ENCODE data around the gene AK5.
"Not testable (repeated sequence)": the region's sequence is repeated elsewhere in the genome, so short reads cannot be mapped to it uniquely, and the experiment has no call there.

Gene AK5

GRCh38 chr1:77405186-77405585 is 123.4 kb downstream of the AK5 start:
- TF ChIP-seq, protein P1, sequence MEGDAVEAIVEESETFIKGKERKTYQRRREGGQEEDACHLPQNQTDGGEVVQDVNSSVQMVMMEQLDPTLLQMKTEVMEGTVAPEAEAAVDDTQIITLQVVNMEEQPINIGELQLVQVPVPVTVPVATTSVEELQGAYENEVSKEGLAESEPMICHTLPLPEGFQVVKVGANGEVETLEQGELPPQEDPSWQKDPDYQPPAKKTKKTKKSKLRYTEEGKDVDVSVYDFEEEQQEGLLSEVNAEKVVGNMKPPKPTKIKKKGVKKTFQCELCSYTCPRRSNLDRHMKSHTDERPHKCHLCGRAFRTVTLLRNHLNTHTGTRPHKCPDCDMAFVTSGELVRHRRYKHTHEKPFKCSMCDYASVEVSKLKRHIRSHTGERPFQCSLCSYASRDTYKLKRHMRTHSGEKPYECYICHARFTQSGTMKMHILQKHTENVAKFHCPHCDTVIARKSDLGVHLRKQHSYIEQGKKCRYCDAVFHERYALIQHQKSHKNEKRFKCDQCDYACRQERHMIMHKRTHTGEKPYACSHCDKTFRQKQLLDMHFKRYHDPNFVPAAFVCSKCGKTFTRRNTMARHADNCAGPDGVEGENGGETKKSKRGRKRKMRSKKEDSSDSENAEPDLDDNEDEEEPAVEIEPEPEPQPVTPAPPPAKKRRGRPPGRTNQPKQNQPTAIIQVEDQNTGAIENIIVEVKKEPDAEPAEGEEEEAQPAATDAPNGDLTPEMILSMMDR (IDR thresholded peaks at IDR 0.05; ENCODE audit: low read depth, low read length), result no peak
- Histone ChIP-seq H3K4me3 (ENCODE audit: low read depth, low read length) (no peak overlapping the region), H3K9me3 (no peaks in the 10 kb centered on the region), H3K36me3 (no peaks in the 10 kb centered on the region), H3K27me3 (no peaks in the 10 kb centered on the region), H3K4me1 (no peaks in the 10 kb centered on the region)
- DNase-seq, result no peak

- TF ChIP-seq, protein P1 (IDR thresholded peaks at IDR 0.05; ENCODE audit: low read depth, low read length), result no peak
- H3K9me3 ChIP-seq, result no peaks in the 10 kb centered on the region
- no peaks in the 10 kb centered on the region for H3K27me3 ChIP-seq
- peak; percentile 19 for DNase-seq
- H3K36me3 ChIP-seq, result no peaks in the 10 kb centered on the region
- no peak overlapping the region for H3K4me3 ChIP-seq (ENCODE audit: low read depth, low read length)
- no peaks in the 10 kb centered on the region for H3K4me1 ChIP-seq
These were observed 124.8 kb downstream of the AK5 start for GRCh38 chr1:77406661-77407060.

DNA sequence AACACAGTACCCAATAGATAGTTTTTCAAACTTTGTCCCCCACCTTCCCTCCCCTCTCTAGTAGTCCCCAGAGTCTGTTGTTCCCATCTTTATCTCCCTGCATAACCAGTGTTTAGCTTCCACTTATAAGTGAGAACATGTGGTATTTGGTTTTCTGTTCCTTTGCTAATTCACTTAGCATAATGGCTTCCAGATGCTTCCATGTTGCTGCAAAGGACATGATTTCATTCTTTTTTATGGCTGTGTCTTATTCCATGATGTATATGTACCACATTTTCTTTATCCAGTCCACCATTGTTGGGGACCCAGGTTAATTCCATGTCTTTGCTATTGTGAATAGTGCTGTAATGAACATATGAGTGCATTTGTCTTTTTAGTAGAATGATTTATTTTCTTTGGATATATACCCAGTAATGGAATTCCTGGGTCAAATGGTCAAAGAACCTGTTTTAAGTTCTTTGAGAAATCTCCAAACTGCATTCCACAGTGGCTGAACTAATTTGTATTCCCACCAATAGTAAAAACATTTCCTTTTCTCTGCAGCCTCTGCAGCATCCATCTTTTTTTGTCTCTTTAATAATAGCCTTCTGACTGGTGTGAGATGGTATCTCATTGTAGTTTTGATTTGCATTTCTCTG is 126.0 kb downstream of the AK5 start:
- H3K36me3 ChIP-seq, result no peaks in the 10 kb centered on the region
- H3K4me1 ChIP-seq, result no peaks in the 10 kb centered on the region
- no peaks in the 10 kb centered on the region for H3K9me3 ChIP-seq
- no peak for DNase-seq
- no peaks in the 10 kb centered on the region for H3K27me3 ChIP-seq
- H3K4me3 ChIP-seq (ENCODE audit: low read depth, low read length), result no peak overlapping the region
- TF ChIP-seq, protein P1 (IDR thresholded peaks at IDR 0.05; ENCODE audit: low read depth, low read length), result no peak

GRCh38 chr1:77408933-77409332 is 127.1 kb downstream of the AK5 start:
- not testable (repeated sequence) for H3K4me3 ChIP-seq (ENCODE audit: low read depth, low read length); H3K27me3 ChIP-seq; H3K9me3 ChIP-seq; H3K4me1 ChIP-seq; H3K36me3 ChIP-seq; DNase-seq

- no peak for DNase-seq
- no peaks in the 10 kb centered on the region for H3K9me3 ChIP-seq
- H3K4me3 ChIP-seq (ENCODE audit: low read depth, low read length), result no peak overlapping the region
- H3K36me3 ChIP-seq, result no peaks in the 10 kb centered on the region
- no peaks in the 10 kb centered on the region for H3K4me1 ChIP-seq
- H3K27me3 ChIP-seq, result no peaks in the 10 kb centered on the region
- TF ChIP-seq, protein P1 (IDR thresholded peaks at IDR 0.05; ENCODE audit: low read depth, low read length), result no peak
These were observed 130.4 kb downstream of the AK5 start for GRCh38 chr1:77412069-77412819.

- Histone ChIP-seq H3K9me3 (no peaks in the 10 kb centered on the region), H3K36me3 (no peaks in the 10 kb centered on the region), H3K4me1 (no peaks in the 10 kb centered on the region), H3K27me3 (no peaks in the 10 kb centered on the region), H3K4me3 (ENCODE audit: low read depth, low read length) (no peak overlapping the region)
- no peak for DNase-seq
- TF ChIP-seq, protein P1 (IDR thresholded peaks at IDR 0.05; ENCODE audit: low read depth, low read length), result no peak
These were observed 131.2 kb downstream of the AK5 start for GRCh38 chr1:77412820-77413530.
